GM23338 (cell line): ENCODE measurements around the gene CER1.

Source experiments
- CTCF ChIP-seq, 2 experiments: fragments of 200-600 bp in 1 of 2; sonication (generic) in 1 of 2; conservative IDR thresholded peaks; 2 replicates each; pipeline versions ENCODE4 v1.5.1 to v1.6.1; 2016 to 2017; ENCODE audit warnings: antibody characterized with exemption in 2 of 2, low read depth in 2 of 2, mild to moderate bottlenecking in 2 of 2, moderate library complexity in 1 of 2
- EZH2 ChIP-seq: fragments of 200-600 bp; sonication (generic); IDR thresholded peaks from one replicate; pipeline ENCODE4 v1.8.0; 2017; ENCODE audit warnings: antibody characterized with exemption, mild to moderate bottlenecking, low read depth; ENCODE audit not compliant: unreplicated experiment
- EZH2phosphoT487 ChIP-seq: fragments of 200-600 bp; sonication (generic); IDR thresholded peaks from one replicate; pipeline ENCODE4 v1.8.1; 2018; ENCODE audit warnings: antibody characterized with exemption; ENCODE audit not compliant: unreplicated experiment
- POLR2AphosphoS5 ChIP-seq: IDR thresholded peaks from 2 replicates; pipeline ENCODE4 v1.6.1; 2016; ENCODE audit warnings: antibody characterized with exemption, low read depth

- TF ChIP-seq EZH2 (no peak), CTCF (conservative IDR thresholded peaks at IDR 0.05; ENCODE audit: low read depth in 2 of 2) (no peak), EZH2phosphoT487 (no peak), POLR2AphosphoS5 (no peak)
Measured at GRCh38 chr9:14687042-14687719, 35.4 kb downstream of the CER1 start.
